Measurements from ENCODE around the gene KIR2DL1.
"Not testable (repeated sequence)": the region's sequence is repeated elsewhere in the genome, so short reads cannot be mapped to it uniquely, and the experiment has no call there.

KIR2DL1 gene

GRCh38 chr19:54769646-54770045 lies at the start of gene KIR2DL1:
KIR2DL1 (plus strand) TSS chr19:54769793; CDS start chr19:54769851, 58 bp downstream.
- DNase-seq (ENCODE audit: low read depth): not testable (repeated sequence)

DNA sequence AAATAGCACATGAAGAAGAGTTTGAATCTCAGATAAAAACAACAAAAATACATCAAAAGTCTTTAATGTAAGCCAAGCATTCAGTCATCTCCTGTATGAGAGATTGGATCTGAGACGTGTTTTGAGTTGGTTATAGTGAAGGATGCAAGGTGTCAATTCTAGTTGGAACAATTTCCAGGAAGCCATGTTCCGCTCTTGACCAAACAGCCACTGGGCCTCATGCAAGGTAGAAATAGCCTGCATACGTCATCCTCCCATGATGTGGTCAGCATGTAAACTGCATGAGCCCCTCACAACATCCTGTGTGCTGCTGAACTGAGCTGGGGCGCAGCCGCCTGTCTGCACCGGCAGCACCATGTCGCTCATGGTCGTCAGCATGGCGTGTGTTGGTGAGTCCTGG lies 45.5 kb upstream of the KIR2DL1 start, which contains the start of gene KIR3DL3:
TSS of gene KIR3DL3 (plus strand) at position 301 of the 400 bp plus-strand sequence. CDS start at position 356, 55 bp downstream.
- no peak for DNase-seq (ENCODE audit: low read depth)

- DNase-seq (ENCODE audit: low read depth): no peak
Measured at GRCh38 chr19:54724644-54725043, 44.9 kb upstream of the KIR2DL1 start.

DNA sequence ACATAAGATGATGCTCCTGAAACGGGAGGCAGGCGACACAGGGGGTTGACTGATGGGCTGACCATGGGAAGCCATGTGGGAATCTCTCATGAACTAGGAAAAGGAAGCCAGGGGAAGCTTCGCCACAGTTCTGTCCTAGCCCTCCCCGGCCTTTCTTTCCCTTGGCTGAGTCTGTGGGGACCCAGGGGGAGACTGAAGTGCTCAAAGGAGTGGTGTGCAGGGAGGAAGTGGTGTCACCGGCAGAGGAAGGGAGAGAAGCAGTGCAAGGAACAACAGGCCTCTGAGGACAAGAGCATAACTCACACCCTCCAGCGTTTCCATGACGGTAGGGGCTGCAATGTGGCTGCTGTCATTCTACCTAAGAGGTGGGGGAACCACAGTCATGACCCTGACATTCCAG lies 44.3 kb upstream of the KIR2DL1 start:
- no peak for DNase-seq (ENCODE audit: low read depth)

GRCh38 chr19:54727562-54727961 lies 42.0 kb upstream of the KIR2DL1 start:
- no peak for DNase-seq (ENCODE audit: low read depth)

DNA sequence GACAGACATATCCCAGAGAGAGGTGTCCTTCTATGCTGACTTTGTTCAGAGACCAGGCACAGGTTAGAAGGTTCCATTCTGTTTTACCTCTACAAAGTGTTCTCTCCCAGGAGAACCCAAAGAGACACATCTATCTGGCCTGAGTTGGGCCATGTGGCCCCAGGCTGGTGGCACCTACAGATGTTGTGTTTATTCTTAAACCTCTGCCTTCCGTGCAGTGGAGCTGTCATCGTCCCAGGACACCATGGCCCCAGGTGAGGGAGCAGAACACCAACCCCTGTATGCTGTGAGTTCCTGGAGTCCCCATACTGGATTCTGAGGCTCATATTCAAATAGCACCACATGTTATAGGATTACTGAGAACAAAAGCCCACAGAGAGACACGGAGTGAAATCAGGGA lies 41.4 kb upstream of the KIR2DL1 start:
- DNase-seq (ENCODE audit: low read depth): no peak

DNA sequence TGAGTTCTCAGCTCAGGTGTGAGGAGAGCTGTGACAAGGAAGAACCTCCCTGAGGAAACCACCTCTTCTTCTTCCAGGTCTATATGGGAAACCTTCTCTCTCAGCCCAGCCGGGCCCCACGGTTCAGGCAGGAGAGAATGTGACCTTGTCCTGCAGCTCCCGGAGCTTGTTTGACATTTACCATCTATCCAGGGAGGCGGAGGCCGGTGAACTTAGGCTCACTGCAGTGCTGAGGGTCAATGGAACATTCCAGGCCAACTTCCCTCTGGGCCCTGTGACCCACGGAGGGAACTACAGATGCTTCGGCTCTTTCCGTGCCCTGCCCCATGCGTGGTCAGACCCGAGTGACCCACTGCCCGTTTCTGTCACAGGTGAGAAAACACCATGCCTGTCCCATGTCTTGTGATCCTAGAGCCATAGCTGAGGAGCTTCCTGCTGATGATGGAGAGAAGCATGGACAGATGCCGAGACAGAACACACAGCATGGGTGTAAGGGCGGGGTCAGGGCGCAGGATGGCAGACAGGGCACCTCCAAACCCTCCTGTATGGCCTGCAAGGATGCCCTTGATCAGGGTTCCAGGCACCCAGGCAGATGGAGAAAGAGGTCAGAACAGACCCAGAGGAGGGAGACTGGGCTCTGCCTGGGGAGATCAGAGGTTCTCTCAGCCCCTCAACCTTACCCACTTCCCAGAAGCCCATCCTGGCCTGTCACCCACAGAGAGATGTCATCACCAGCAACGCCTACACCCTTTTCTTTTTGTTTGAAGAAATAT lies 40.0 kb upstream of the KIR2DL1 start:
- no peak for DNase-seq (ENCODE audit: low read depth)

GRCh38 chr19:54731191-54731590 lies 38.4 kb upstream of the KIR2DL1 start:
- DNase-seq (ENCODE audit: low read depth): no peak

DNA sequence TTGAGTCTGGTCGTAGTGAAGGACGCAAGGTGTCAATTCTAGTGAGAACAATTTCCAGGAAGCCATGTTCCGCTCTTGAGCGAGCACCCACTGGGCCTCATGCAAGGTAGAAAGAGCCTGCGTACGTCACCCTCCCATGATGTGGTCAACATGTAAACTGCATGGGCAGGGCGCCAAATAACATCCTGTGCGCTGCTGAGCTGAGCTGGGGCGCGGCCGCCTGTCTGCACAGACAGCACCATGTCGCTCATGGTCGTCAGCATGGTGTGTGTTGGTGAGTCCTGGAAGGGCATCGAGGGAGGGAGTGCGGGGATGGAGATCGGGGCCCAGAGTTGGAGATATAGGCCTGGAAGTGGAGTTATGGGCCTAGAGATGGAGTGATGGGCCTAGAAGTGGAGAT lies 31.3 kb upstream of the KIR2DL1 start, which contains the start of gene KIR2DL3:
TSS of gene KIR2DL3 (plus strand) at position 208 of the 400 bp plus-strand sequence. CDS start at position 241, 33 bp downstream.
- DNase-seq (ENCODE audit: low read depth): not testable (repeated sequence)

- no peak for DNase-seq (ENCODE audit: low read depth)
Measured at GRCh38 chr19:54738715-54739114, 30.9 kb upstream of the KIR2DL1 start.

DNA sequence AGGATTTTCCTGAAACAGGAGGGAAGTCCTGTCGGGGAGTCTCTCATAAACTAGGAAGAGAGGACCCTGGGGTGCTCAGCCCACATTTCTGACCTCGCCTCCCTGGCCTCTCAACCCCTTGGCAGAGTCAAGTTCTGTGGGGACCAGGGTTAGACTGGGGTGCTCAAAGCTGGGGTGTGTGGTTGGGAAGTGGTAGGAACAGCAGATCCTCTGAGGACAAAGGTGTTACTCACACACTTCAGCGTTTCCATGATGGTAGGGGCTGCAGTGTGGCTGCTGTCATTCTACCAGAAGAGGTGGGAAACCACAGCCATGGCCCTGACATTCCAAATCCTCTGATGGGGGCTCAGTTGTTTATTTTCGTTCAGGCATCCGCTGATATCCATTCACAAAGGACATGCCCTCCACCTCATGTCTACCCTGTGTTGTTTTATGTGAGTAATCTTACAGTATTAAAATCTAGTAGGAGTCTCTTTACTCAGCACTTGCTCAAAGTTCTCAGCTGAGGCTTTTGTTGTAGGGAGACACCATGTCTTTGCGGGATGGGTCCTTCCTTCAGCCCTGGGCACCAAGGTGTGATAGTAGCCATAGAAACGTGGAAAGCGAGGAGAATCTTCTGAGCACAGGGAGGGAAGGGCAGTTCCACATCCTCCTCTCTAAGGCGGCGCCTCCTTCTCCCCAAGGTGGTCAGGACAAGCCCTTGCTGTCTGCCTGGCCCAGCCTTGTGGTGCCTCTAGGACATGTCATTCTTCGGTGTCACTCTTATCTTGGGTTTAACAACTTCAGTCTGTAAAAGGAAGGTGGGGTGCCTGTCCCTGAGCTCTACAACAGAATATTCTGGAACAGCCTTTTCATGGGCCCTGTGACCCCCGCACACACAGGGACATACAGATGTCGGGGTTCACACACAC lies 29.8 kb upstream of the KIR2DL1 start:
- DNase-seq (ENCODE audit: low read depth): no peak

DNA sequence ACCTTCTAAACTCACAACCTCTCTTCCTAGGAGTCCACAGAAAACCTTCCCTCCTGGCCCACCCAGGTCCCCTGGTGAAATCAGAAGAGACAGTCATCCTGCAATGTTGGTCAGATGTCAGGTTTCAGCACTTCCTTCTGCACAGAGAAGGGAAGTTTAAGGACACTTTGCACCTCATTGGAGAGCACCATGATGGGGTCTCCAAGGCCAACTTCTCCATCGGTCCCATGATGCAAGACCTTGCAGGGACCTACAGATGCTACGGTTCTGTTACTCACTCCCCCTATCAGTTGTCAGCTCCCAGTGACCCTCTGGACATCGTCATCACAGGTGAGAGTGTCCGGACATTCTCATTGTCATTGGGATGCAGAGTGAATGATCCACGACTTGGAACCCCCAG lies 27.6 kb upstream of the KIR2DL1 start:
- not testable (repeated sequence) for DNase-seq (ENCODE audit: low read depth)

GRCh38 chr19:54744080-54744479 lies 25.5 kb upstream of the KIR2DL1 start:
- DNase-seq (ENCODE audit: low read depth): not testable (repeated sequence)

DNA sequence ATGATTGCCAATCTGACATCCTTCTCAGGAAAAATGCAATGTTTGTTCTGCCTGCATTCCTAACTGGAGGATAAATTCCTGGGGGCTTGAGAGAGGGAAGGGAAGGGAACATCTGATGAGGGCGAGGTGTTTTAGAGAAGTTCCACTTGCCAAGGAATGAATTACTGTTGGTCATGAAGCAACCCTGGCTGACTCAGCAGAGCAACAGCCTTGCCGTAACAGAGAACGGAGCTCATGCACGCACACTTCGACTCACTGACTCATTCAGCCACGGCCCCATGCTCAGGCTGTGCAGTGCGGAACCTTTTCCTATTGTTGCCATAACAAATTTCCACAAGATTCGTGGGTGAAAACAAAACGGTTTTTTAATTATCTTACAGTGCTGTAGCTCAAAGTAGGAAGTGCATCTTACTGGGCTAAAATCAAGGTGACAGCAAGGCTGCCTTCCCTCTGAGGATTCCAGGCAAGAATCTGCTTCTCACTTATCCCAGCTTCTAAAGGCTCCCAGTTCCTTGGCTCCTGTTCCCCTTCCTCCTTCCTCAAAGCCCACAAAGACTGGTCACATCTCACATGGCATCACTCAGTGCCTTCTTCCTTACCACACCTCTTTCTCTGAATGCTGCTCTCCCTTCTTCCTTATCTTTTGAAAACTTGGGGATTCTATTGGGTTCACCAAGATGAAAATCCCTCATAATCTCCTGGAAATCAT lies 21.8 kb upstream of the KIR2DL1 start:
- not testable (repeated sequence) for DNase-seq (ENCODE audit: low read depth)

DNA sequence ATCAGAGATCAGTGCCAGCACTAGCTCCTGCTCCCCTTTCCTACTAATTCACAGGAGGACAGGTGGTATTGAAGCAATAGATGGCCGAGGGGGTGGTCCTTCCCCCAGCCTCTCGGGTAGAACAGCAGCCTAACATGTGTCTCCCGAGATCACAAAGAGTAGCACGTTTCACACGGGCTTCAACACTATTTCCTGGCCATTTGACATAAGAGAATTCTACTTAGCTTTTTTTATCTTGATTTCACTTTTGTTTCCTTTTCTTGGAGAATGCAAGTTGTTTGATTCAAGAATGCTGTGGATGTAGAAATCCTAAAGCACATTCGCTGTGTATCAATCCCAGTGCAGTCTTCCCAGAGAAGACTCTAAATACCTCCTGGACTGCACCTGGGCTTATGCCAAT lies 19.3 kb upstream of the KIR2DL1 start:
- not testable (repeated sequence) for DNase-seq (ENCODE audit: low read depth)

DNA sequence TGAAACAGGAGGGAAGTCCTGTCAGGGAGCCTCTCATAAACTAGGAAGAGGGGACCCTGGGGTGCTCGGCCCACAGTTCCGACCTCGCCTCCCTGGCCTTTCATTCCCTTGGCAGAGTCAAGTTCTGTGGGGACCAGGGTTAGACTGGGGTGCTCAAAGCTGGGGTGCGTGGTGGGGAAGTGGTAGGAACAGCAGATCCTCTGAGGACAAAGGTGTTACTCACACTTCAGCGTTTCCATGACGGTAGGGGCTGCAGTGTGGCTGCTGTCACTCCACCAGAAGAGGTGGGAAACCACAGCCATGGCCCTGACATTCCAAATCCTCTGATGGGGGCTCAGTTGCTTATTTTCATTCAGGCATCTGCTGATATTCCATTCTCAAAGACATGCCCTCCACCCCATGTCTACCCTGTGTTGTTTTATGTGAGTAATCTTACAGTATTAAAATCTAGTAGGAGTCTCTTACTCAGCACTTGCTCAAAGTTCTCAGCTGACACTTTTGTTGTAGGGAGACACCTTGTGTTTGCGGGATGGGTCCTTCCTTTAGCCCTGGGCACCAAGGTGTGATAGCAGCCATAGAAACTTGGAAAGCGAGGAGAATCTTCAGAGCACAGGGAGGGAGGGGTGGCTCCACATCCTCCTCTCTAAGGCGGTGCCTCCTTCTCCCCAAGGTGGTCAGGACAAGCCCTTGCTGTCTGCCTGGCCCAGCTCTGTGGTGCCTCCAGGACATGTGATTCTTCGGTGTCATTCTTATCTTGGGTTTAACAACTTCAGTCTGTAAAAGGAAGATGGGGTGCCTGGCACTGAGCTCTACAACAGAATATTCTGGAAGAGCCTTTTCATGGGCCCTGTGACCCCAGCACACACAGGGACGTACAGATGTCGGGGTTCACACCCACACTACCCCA lies 13.1 kb upstream of the KIR2DL1 start:
- not testable (repeated sequence) for DNase-seq (ENCODE audit: low read depth)

DNA sequence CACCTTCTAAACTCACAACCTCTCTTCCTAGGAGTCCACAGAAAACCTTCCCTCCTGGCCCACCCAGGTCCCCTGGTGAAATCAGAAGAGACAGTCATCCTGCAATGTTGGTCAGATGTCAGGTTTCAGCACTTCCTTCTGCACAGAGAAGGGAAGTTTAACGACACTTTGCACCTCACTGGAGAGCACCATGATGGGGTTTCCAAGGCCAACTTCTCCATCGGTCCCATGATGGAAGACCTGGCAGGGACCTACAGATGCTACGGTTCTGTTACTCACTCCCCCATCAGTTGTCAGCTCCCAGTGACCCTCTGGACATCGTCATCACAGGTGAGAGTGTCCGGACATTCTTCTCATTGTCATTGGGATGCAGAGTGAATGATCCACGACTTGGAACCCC lies 11.0 kb upstream of the KIR2DL1 start:
- not testable (repeated sequence) for DNase-seq (ENCODE audit: low read depth)

DNA sequence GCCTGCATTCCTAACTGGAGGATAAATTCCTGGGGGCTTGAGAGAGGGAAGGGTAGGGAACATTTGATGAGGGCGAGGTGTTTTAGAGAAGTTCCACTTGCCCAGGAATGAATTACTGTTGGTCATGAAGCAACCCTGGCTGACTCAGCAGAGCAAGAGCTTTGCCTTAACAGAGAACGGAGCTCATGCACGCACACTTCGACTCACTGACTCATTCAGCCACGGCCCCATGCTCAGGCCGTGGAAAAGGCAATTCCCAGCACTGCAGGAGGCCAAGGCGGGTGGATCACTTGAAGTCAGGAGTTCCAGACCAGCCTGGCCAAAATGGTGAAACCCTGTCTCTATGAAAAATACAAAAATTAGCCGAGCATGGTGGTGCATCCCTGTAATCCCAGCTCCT lies 5.4 kb upstream of the KIR2DL1 start:
- DNase-seq (ENCODE audit: low read depth): not testable (repeated sequence)

- not testable (repeated sequence) for DNase-seq (ENCODE audit: low read depth)
Measured at GRCh38 chr19:54766464-54766863, 3.1 kb upstream of the KIR2DL1 start.

DNA sequence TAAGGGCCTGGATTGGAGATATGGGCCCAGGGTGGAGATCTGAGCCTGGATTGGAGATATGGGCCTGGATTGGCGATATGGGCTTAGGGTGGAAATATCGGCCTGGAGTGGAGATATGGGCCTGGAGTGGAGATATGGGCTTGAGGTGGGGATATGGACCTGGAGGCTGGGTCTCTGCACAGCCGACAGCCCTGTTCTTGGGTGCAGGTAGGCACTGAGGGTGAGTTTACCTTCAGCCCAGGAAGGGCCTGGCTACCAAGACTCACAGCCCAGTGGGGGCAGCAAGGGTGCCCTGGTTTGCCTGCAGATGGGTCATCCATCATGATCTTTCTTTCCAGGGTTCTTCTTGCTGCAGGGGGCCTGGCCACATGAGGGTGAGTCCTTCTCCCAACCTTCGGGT lies 918 bp downstream of the KIR2DL1 start:
- not testable (repeated sequence) for DNase-seq (ENCODE audit: low read depth)

All from EH (cell line).